H1 (cell line): ENCODE measurements around the gene FPR3. TPM values are rescaled to one million over a fixed set of nuclear protein-coding genes. Genes with fewer than 3 reads are reported as not detected.

Source experiments
- CTCF ChIA-PET: fragments of 300-600 bp; sonication (Branson Sonifier 250); formaldehyde crosslinking; loops from one replicate; lab custom pipeline; 2021; ENCODE audit not compliant: partially characterized antibody; lab: Charles Lee
- POLR2A ChIA-PET: fragments of 300-600 bp; sonication (Branson Sonifier 250); formaldehyde crosslinking; loops from one replicate; lab custom pipeline; 2021; ENCODE audit warnings: inconsistent platforms; ENCODE audit not compliant: partially characterized antibody; lab: Charles Lee
- DNase-seq, 2 experiments: peaks; one replicate each; pipeline versions ENCODE4 v3.0.0 to v3.0.0-alpha.2; 2010 to 2022; ENCODE audit warnings: low spot score in 2 of 2, low read depth in 1 of 2, mixed read lengths in 1 of 2
- FAIRE-seq: peaks from 2 replicates; lab custom pipeline; 2011; peaks lifted over from hg19 to GRCh38; lab: Jason Lieb, UNC
- H2AFZ ChIP-seq: 2 replicates; pipeline ENCODE4 v1.8.1; 2012; ENCODE audit warnings: low read length, inconsistent platforms
- H2AK5ac ChIP-seq: 2 replicates; pipeline ENCODE4 v1.6.1; 2013; ENCODE audit warnings: low read depth, low read length
- H2BK120ac ChIP-seq: replicated peaks from 2 replicates; pipeline ENCODE3; 2013; ENCODE audit warnings: low read depth, low read length, inconsistent platforms
- H2BK12ac ChIP-seq: 2 replicates; pipeline ENCODE4 v1.6.1; 2013; ENCODE audit warnings: low read depth, low read length
- H2BK15ac ChIP-seq: 2 replicates; pipeline ENCODE4 v1.6.1; 2013; ENCODE audit warnings: low read length
- H2BK20ac ChIP-seq: 2 replicates; pipeline ENCODE4 v1.6.1; 2013; ENCODE audit warnings: low read length
- H2BK5ac ChIP-seq: 2 replicates; pipeline ENCODE4 v1.6.1; 2013; ENCODE audit warnings: low read depth, low read length
- H3K14ac ChIP-seq: 2 replicates; pipeline ENCODE4 v1.6.1; 2013; ENCODE audit warnings: inconsistent platforms; ENCODE audit not compliant: insufficient read length
- H3K18ac ChIP-seq: 2 replicates; pipeline ENCODE4 v1.6.1; 2013; ENCODE audit warnings: low read length; ENCODE audit errors: extremely low read depth
- H3K23ac ChIP-seq: 2 replicates; pipeline ENCODE4 v1.6.1; 2013; ENCODE audit warnings: inconsistent platforms; ENCODE audit not compliant: insufficient read length
- H3K23me2 ChIP-seq: 2 replicates; pipeline ENCODE4 v1.6.1; 2013; ENCODE audit warnings: low read depth, low read length
- H3K27ac ChIP-seq: 2 replicates; pipeline ENCODE4 v1.6.1; 2011; ENCODE audit warnings: low read depth, low read length, inconsistent platforms
- H3K27me3 ChIP-seq, 4 experiments: replicated peaks in 1 of 4; 1 replicate in 1 of 4; 2 replicates in 3 of 4; pipeline versions ENCODE4 v1.6.1 to v1.8.1; 2011 to 2013; ENCODE audit warnings: low read length in 3 of 4, mild to moderate bottlenecking in 3 of 4, inconsistent platforms in 2 of 4, mixed read lengths in 2 of 4, moderate library complexity in 1 of 4; ENCODE audit not compliant: control insufficient read depth in 3 of 4, insufficient read depth in 3 of 4; ENCODE audit errors: extremely low read depth in 1 of 4
- H3K36me3 ChIP-seq, 4 experiments: 2 replicates each; pipeline versions ENCODE4 v1.6.1 to v1.8.1; 2011 to 2013; ENCODE audit warnings: mild to moderate bottlenecking in 4 of 4, low read length in 3 of 4, moderate library complexity in 2 of 4, control low read depth in 1 of 4, inconsistent platforms in 1 of 4; ENCODE audit not compliant: insufficient read depth in 4 of 4, control insufficient read depth in 2 of 4
- H3K4ac ChIP-seq: replicated peaks from 2 replicates; pipeline ENCODE3; 2013; ENCODE audit warnings: low read length, low read depth, mixed read lengths, inconsistent platforms; ENCODE audit not compliant: insufficient read length
- H3K4me1 ChIP-seq, 4 experiments: replicated peaks in 1 of 4; 1 replicate in 1 of 4; 2 replicates in 3 of 4; pipeline versions ENCODE4 v1.6.1 to v1.8.1; 2011 to 2013; ENCODE audit warnings: low read length in 3 of 4, inconsistent platforms in 2 of 4, mixed read lengths in 1 of 4; ENCODE audit not compliant: insufficient read depth in 4 of 4, control insufficient read depth in 3 of 4
- H3K4me2 ChIP-seq, 2 experiments: 2 replicates each; pipeline versions ENCODE4 v1.6.1 to v1.8.1; 2011 to 2013; ENCODE audit warnings: low read depth in 2 of 2, low read length in 2 of 2, control low read depth in 1 of 2, inconsistent platforms in 1 of 2, mild to moderate bottlenecking in 1 of 2; ENCODE audit not compliant: insufficient read depth in 1 of 2
- H3K4me3 ChIP-seq, 4 experiments: fragments of 200-600, 300-600 bp in 1 of 4; sonication (generic), shearing (Covaris generic), sonication (Bioruptor Twin) in 1 of 4; 2 replicates each; pipeline versions ENCODE4 v1.5.1 to v1.8.1; 2011 to 2016; ENCODE audit warnings: low read length in 4 of 4, low read depth in 3 of 4, control low read depth in 2 of 4, inconsistent platforms in 2 of 4, mild to moderate bottlenecking in 2 of 4, mixed read lengths in 1 of 4, moderate library complexity in 1 of 4; ENCODE audit not compliant: insufficient read depth in 2 of 4; ENCODE audit errors: extremely low read depth in 1 of 4
- H3K56ac ChIP-seq: replicated peaks from 2 replicates; pipeline ENCODE3; 2013; ENCODE audit warnings: low read depth, mild to moderate bottlenecking, mixed read lengths, low read length, inconsistent platforms; ENCODE audit not compliant: insufficient read length
- H3K79me1 ChIP-seq: 2 replicates; pipeline ENCODE4 v1.6.1; 2013; ENCODE audit warnings: low read depth, low read length, control low read depth
- H3K79me2 ChIP-seq, 2 experiments: 2 replicates each; pipeline versions ENCODE4 v1.6.1 to v1.8.1; 2012 to 2013; ENCODE audit warnings: low read length in 2 of 2, mild to moderate bottlenecking in 2 of 2, inconsistent platforms in 1 of 2; ENCODE audit not compliant: insufficient read depth in 2 of 2, control insufficient read depth in 1 of 2
- H3K9ac ChIP-seq, 4 experiments: replicated peaks in 1 of 4; 1 replicate in 1 of 4; 2 replicates in 3 of 4; pipeline versions ENCODE4 v1.6.1 to v1.8.1; 2011 to 2013; ENCODE audit warnings: low read depth in 3 of 4, low read length in 3 of 4, control low read depth in 2 of 4, mild to moderate bottlenecking in 2 of 4, moderate library complexity in 2 of 4, inconsistent platforms in 1 of 4; ENCODE audit errors: extremely low read depth in 1 of 4
- H3K9me3 ChIP-seq, 2 experiments: 2 replicates each; pipeline versions ENCODE4 v1.6.1 to v1.8.1; 2012 to 2013; ENCODE audit warnings: mild to moderate bottlenecking in 2 of 2, moderate library complexity in 2 of 2, control low read depth in 1 of 2, inconsistent platforms in 1 of 2, low read depth in 1 of 2, low read length in 1 of 2, mixed read lengths in 1 of 2; ENCODE audit not compliant: insufficient read depth in 2 of 2
- H4K20me1 ChIP-seq, 2 experiments: replicated peaks in 1 of 2; 2 replicates each; pipeline versions ENCODE3 to v1.8.1; 2011 to 2013; ENCODE audit warnings: inconsistent platforms in 2 of 2, low read length in 2 of 2, mild to moderate bottlenecking in 1 of 2; ENCODE audit not compliant: insufficient read depth in 2 of 2, control insufficient read depth in 1 of 2
- H4K5ac ChIP-seq: 2 replicates; pipeline ENCODE4 v1.6.1; 2013; ENCODE audit warnings: low read length, low read depth, mixed read lengths, inconsistent platforms; ENCODE audit not compliant: insufficient read length
- H4K8ac ChIP-seq: 2 replicates; pipeline ENCODE4 v1.8.0; 2013; ENCODE audit warnings: mild to moderate bottlenecking, moderate library complexity, low read length, inconsistent platforms; ENCODE audit not compliant: insufficient read depth; ENCODE audit errors: extremely low read depth
- H4K91ac ChIP-seq: replicated peaks from 2 replicates; pipeline ENCODE3; 2013; ENCODE audit warnings: low read length, mixed read lengths, inconsistent platforms; ENCODE audit not compliant: insufficient read length
- CHD2 ChIP-seq: IDR thresholded peaks from 2 replicates; pipeline ENCODE4 v1.6.1; 2012; ENCODE audit warnings: low read length, improper control_type of control experiment
- EP300 ChIP-seq, 2 experiments: IDR thresholded peaks; 1 replicate in 1 of 2; 2 replicates in 1 of 2; pipeline ENCODE4 v1.6.1; 2011 to 2012; ENCODE audit warnings: low read depth in 2 of 2, low read length in 2 of 2, mild to moderate bottlenecking in 2 of 2, borderline replicate concordance in 1 of 2, inconsistent platforms in 1 of 2, moderate library complexity in 1 of 2
- JUN ChIP-seq: IDR thresholded peaks from 2 replicates; pipeline ENCODE4 v1.6.1; 2011; ENCODE audit warnings: low read depth, mild to moderate bottlenecking, improper control_type of control experiment, low read length
- POLR2A ChIP-seq, 2 experiments: IDR thresholded peaks; 1 replicate in 1 of 2; 2 replicates in 1 of 2; pipeline ENCODE4 v1.6.1; 2011; ENCODE audit warnings: low read depth in 2 of 2, low read length in 2 of 2, mild to moderate bottlenecking in 2 of 2; ENCODE audit errors: control extremely low read depth in 1 of 2
- TAF7 ChIP-seq: optimal IDR thresholded peaks from 2 replicates; pipeline ENCODE3; 2011; ENCODE audit warnings: low read depth, mild to moderate bottlenecking, inconsistent platforms, low read length, moderate library complexity, borderline replicate concordance
- TBP ChIP-seq: IDR thresholded peaks from 2 replicates; pipeline ENCODE4 v1.6.1; 2011; ENCODE audit warnings: low read depth, low read length, improper control_type of control experiment
- WGBS, 2 experiments: shearing (Covaris generic) in 1 of 2; methylation state at CpG; one replicate each; pipeline versions ENCODE4 v1.1.6 to v1.1.7; 2013 to 2015; ENCODE audit warnings: low lambda C conversion rate in 2 of 2, mixed read lengths in 2 of 2, inconsistent platforms in 1 of 2, low coverage in 1 of 2, missing lambda C conversion rate in 1 of 2; ENCODE audit not compliant: insufficient replicate concordance in 2 of 2, insufficient coverage in 1 of 2, insufficient read length in 1 of 2; ENCODE audit errors: extremely low coverage in 1 of 2, missing lambda C conversion rate in 1 of 2; 5-methylcytosine and 5-hydroxymethylcytosine counted together
- polyA plus RNA-seq, 7 experiments: library from polyadenylated mRNA; depleted of rRNA in 3 of 7; stranded (reverse) in 5 of 7; unstranded in 2 of 7; fragments of >200 nt in 5 of 7; fragments of 200-250 nt in 2 of 7; gene quantifications; 1 replicate in 5 of 7; 2 replicates in 1 of 7; 4 replicates in 1 of 7; pipeline versions ENCODE4 v1.2.1 to v1.2.3, GENCODE V29; 2011 to 2013; ENCODE audit warnings: missing spikeins in 2 of 7, mixed read lengths in 2 of 7
- total RNA-seq: library from RNA; stranded (reverse); fragmentation: NEBNext Ultra II Directional; extraction: Animal tissue kit (Norgen Biotek cat#: 25700); gene quantifications from 2 replicates; pipeline ENCODE4 v1.2.1, GENCODE V29; 2021

The FPR3 gene
- total and polyA plus RNA-seq, 2 of the 8 experiments (the other 6 are each of a cell fraction or from before 2014, with no cell fraction given): not detected

DNA sequence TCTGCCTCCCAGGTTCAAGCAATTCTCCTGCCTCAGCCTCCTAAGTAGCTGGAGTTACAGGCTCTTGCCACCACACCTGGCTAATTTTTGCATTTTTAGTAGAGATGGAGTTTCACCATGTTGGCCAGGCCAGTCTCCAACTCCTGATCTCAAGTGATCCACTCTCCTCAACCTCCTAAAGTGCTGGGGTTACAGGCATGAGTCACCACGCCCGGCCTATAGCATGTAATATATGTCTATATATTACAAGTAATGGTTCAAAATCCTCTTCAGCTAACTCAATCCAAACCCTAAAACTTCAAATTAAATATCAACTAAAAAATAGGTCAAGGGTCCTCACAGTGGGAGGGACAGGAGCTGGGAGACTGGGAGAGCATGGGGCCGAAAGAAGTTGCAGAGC is 28.0 kb downstream of the FPR3 start:
- H3K9ac ChIP-seq: no peak overlapping the region
- no peak overlapping the region for H2BK120ac ChIP-seq
- H3K9me3 ChIP-seq: peaks cover 24 to 31% of the 10 kb centered on the region in 2 experiments; a peak in 3 of 4 replicates
- H3K18ac ChIP-seq: no peak overlapping the region
- no peak overlapping the region for H3K4me3 ChIP-seq
- H3K4me2 ChIP-seq: no peak overlapping the region
- TF ChIP-seq TAF7: no peak
- no peak for TF ChIP-seq EP300 (IDR thresholded peaks at IDR 0.05; ENCODE audit: borderline replicate concordance in 1 of 2, low read depth in 2 of 2, low read length in 2 of 2)
- TF ChIP-seq CHD2: no peak
- TF ChIP-seq POLR2A (IDR thresholded peaks at IDR 0.05; ENCODE audit: control extremely low read depth in 1 of 2, low read depth in 2 of 2, low read length in 2 of 2): no peak
- no peak for TF ChIP-seq JUN
- no peak for TF ChIP-seq TBP
- H3K79me2 ChIP-seq: no peaks in the 10 kb centered on the region
- no peak overlapping the region for H3K23ac ChIP-seq
- no peak overlapping the region for H2AK5ac ChIP-seq
- no peak overlapping the region for H4K91ac ChIP-seq
- H4K20me1 ChIP-seq: no peaks in the 10 kb centered on the region
- no peak overlapping the region for H2BK15ac ChIP-seq
- no peak for DNase-seq
- H2AFZ ChIP-seq: no peak overlapping the region
- H2BK12ac ChIP-seq: no peak overlapping the region
- 98% methylated on average over 3 of the region's 3 CpGs; no CpG with 5 or more reads in 1 of the 2 experiments for WGBS, 2 experiments
- 0 out of 2 replicates have a peak, but pooled peaks cover 2% of the 10 kb centered on the region for H3K23me2 ChIP-seq
- H3K27me3 ChIP-seq: no peaks in the 10 kb centered on the region
- H3K36me3 ChIP-seq: no peaks in the 10 kb centered on the region
- H2BK5ac ChIP-seq: no peak overlapping the region
- H3K56ac ChIP-seq: no peak overlapping the region
- CTCF ChIA-PET: no interaction called here
- no peak overlapping the region for H3K14ac ChIP-seq
- H3K4me1 ChIP-seq: no peaks in the 10 kb centered on the region
- H3K4ac ChIP-seq: no peak overlapping the region
- no peak overlapping the region for H4K5ac ChIP-seq
- no peaks in the 10 kb centered on the region for H3K79me1 ChIP-seq
- FAIRE-seq: no peak
- POLR2A ChIA-PET: no interaction called here
- H3K27ac ChIP-seq: no peak overlapping the region
- H2BK20ac ChIP-seq: no peak overlapping the region
- no peak overlapping the region for H4K8ac ChIP-seq
